ENCODE measurements around the gene CITED1. TPM values are rescaled to one million over a fixed set of nuclear protein-coding genes. Genes with fewer than 3 reads are reported as not detected.

The CITED1 gene
- total and polyA plus RNA-seq, 12 donors: 0.50 to 13.5 (median 2.5) TPM; not detected in 5

- TF ChIP-seq POLR2A (IDR thresholded peaks at IDR 0.05): no peak
- TF ChIP-seq CTCF (IDR thresholded peaks at IDR 0.05): no peak
- intact Hi-C loops (cut with DNase I): no loop called here
- WGBS, 4 donors: 69 to 92% (median 77%) methylated on average over 5 of the region's 5 CpGs
- H3K27ac ChIP-seq: no peak overlapping the region
- no peaks in the 10 kb centered on the region for H3K4me1 ChIP-seq (replicated peaks in 1 of 2)
- DNase-seq: no peak
- no peaks in the 10 kb centered on the region for H3K9me3 ChIP-seq (replicated peaks in 1 of 3)
- H3K36me3 ChIP-seq (replicated peaks in 1 of 2): no peaks in the 10 kb centered on the region
- H3K27me3 ChIP-seq: peaks cover 31% of the 10 kb centered on the region
- H3K4me3 ChIP-seq: no peak overlapping the region
Observed at GRCh38 chrX:72295745-72296144, 10.0 kb downstream of the CITED1 start.

- H3K27ac ChIP-seq: no peak overlapping the region
- no peaks in the 10 kb centered on the region for H3K9me3 ChIP-seq (replicated peaks in 1 of 3)
- TF ChIP-seq POLR2A (IDR thresholded peaks at IDR 0.05) (no peak), CTCF (IDR thresholded peaks at IDR 0.05) (no peak)
- DNase-seq: no peak
- no peaks in the 10 kb centered on the region for H3K4me1 ChIP-seq (replicated peaks in 1 of 2)
- H3K27me3 ChIP-seq: peaks cover 23% of the 10 kb centered on the region
- H3K36me3 ChIP-seq (replicated peaks in 1 of 2): no peaks in the 10 kb centered on the region
- 38 to 45% (median 44%) methylated on average over 1 of the region's 1 CpG for WGBS, 4 donors
- no peak overlapping the region for H3K4me3 ChIP-seq
- intact Hi-C loops (cut with DNase I): no loop called here
Observed at GRCh38 chrX:72294497-72294896, 11.2 kb downstream of the CITED1 start.

- intact Hi-C loops (cut with DNase I): no loop called here
- Histone ChIP-seq H3K4me1 (replicated peaks in 1 of 2) (no peaks in the 10 kb centered on the region), H3K9me3 (replicated peaks in 1 of 3) (no peaks in the 10 kb centered on the region), H3K4me3 (no peak overlapping the region), H3K27me3 (peaks cover 3% of the 10 kb centered on the region), H3K36me3 (replicated peaks in 1 of 2) (no peaks in the 10 kb centered on the region), H3K27ac (no peak overlapping the region)
- 94 to 100% (median 99%) methylated on average over 1 of the region's 1 CpG for WGBS, 4 donors
- DNase-seq: no peak
- TF ChIP-seq POLR2A (IDR thresholded peaks at IDR 0.05) (no peak), CTCF (IDR thresholded peaks at IDR 0.05) (no peak)
Observed at GRCh38 chrX:72282302-72282701, 23.4 kb downstream of the CITED1 start.

DNA sequence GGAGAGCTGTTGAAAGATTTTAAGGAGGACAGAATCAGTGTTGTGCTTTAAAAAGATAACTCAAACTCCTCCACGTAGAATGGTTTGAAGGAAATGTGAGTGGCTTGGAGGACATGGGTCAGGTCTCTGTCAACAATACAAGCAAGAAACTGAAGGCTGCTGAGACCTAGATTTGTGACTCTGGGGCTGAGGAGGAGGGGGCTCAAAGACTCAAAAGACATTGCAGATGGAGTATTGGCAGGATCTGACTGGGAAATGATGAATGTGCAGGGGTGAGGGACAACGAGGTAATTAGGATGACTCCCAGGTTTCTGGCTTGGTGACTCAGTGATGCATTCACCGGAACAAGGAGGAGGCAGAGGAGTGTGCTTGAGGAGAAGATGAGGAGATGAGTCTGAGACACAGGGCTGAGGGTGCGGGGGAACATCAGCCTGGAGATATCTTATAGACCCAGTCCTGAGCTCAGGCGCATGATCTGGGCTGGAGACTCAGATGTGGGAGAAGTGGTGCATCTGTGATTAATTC is 25.3 kb downstream of the CITED1 start:
- Histone ChIP-seq H3K36me3 (replicated peaks in 1 of 2) (peaks cover 0 to 4% of the 10 kb centered on the region in 2 donors), H3K27ac (no peak overlapping the region), H3K4me1 (replicated peaks in 1 of 2) (peaks cover 8 to 10% of the 10 kb centered on the region in 2 donors), H3K9me3 (replicated peaks in 1 of 3) (no peaks in the 10 kb centered on the region), H3K27me3 (no peaks in the 10 kb centered on the region), H3K4me3 (no peak overlapping the region)
- WGBS, 4 donors: 53 to 69% (median 55%) methylated on average over 4 to 5 of the region's 5 CpGs
- peak in 1 of 7 donors; percentile 8 for DNase-seq
- intact Hi-C loops (cut with DNase I): no loop called here
- TF ChIP-seq CTCF (IDR thresholded peaks at IDR 0.05) (no peak), POLR2A (IDR thresholded peaks at IDR 0.05) (no peak)
